ENCODE measurements around the gene ITSN1. TPM values are rescaled to one million over a fixed set of nuclear protein-coding genes. Genes with fewer than 3 reads are reported as not detected.

ITSN1 gene
- total and polyA plus RNA-seq, 2 of the 13 experiments (the other 11 are each of a cell fraction or from before 2014, with no cell fraction given), result 26.1 to 33.8 TPM

- TF ChIP-seq ZBTB40 (IDR thresholded peaks at IDR 0.05) (no peak), ZBTB40 (CRISPR knock-in tag; IDR thresholded peaks at IDR 0.05) (peak; percentile 28; the same call in 1 of the 2 replicates), EZH2 (conservative IDR thresholded peaks at IDR 0.05; ENCODE audit: low read depth, low read length) (no peak), ZNF430 (CRISPR knock-in tag; IDR thresholded peaks at IDR 0.05) (0 out of 2 replicates have a peak, but pooled peaks have one; percentile 31), ZNF878 (CRISPR knock-in tag; IDR thresholded peaks at IDR 0.05) (no peak), ZBTB26 (CRISPR knock-in tag; IDR thresholded peaks at IDR 0.05; ENCODE audit: borderline replicate concordance) (no peak; the same call in 1 of the 2 replicates), ARID2 (CRISPR knock-in tag; IDR thresholded peaks at IDR 0.05; ENCODE audit: borderline replicate concordance) (no peak), MIXL1 (CRISPR knock-in tag; IDR thresholded peaks at IDR 0.05) (peak; percentile 62; the same call in 1 of the 2 replicates), BCL6 (CRISPR knock-in tag; IDR thresholded peaks at IDR 0.05) (no peak), ZNF17 (CRISPR knock-in tag; IDR thresholded peaks at IDR 0.05) (no peak), HIVEP1 (CRISPR knock-in tag; IDR thresholded peaks at IDR 0.05) (no peak), MLLT10 (CRISPR knock-in tag; IDR thresholded peaks at IDR 0.05) (no peak), ZFX (CRISPR knock-in tag; IDR thresholded peaks at IDR 0.05; ENCODE audit: low read depth) (peak; percentile 77), MED13 (CRISPR knock-in tag; IDR thresholded peaks at IDR 0.05) (no peak), CHD4 (IDR thresholded peaks at IDR 0.05; ENCODE audit: borderline replicate concordance, low read length) (peak; percentile 84; the same call in 1 of the 2 replicates), HOXD1 (CRISPR knock-in tag; IDR thresholded peaks at IDR 0.05) (no peak; the same call in 1 of the 2 replicates), ZFP1 (CRISPR knock-in tag; IDR thresholded peaks at IDR 0.05) (0 out of 2 replicates have a peak, but pooled peaks have one; percentile 12), ZNF678 (CRISPR knock-in tag; IDR thresholded peaks at IDR 0.05) (no peak), IKZF5 (CRISPR knock-in tag; IDR thresholded peaks at IDR 0.05) (peak; percentile 31; the same call in 1 of the 2 replicates), KLF11 (CRISPR knock-in tag; IDR thresholded peaks at IDR 0.05) (0 out of 2 replicates have a peak, but pooled peaks have one; percentile 15)
Observed at GRCh38 chr21:33642027-33642895, at the start of gene ITSN1 (continued).
